Esophagus muscularis mucosa (tissue), 4 donors: ENCODE measurements around the gene MICAL3. TPM values are rescaled to one million over a fixed set of nuclear protein-coding genes. Genes with fewer than 3 reads are reported as not detected.
A peak's percentile ranks its signal among the peaks of the same experiment; 100 is the strongest.

Source experiments
- DNase-seq: peaks from one replicate; pipeline ENCODE4 v3.0.0-alpha.2; 2017; ENCODE audit errors: extremely low spot score
- H3K27ac ChIP-seq, 4 donors: fragments of 200-600 bp; sonication (generic); replicated peaks in 1 of 4; 1 replicate in 3 of 4; 2 replicates in 1 of 4; pipeline ENCODE4 v1.5.1; 2016 to 2019; ENCODE audit warnings: mild to moderate bottlenecking in 1 of 4
- H3K27me3 ChIP-seq, 4 donors: fragments of 200-600 bp; sonication (generic); one replicate each; pipeline versions ENCODE4 v1.5.1 to v1.6.0; 2016 to 2019
- H3K36me3 ChIP-seq, 4 donors: fragments of 200-600 bp; sonication (generic); one replicate each; pipeline ENCODE4 v1.5.1; 2016 to 2019
- H3K4me1 ChIP-seq, 4 donors: fragments of 200-600 bp; sonication (generic); one replicate each; pipeline ENCODE4 v1.5.1; 2016 to 2019
- H3K4me3 ChIP-seq, 4 donors: fragments of 200-600 bp; sonication (generic); 1 replicate in 2 of 4; 2 replicates in 2 of 4; pipeline ENCODE4 v1.5.1; 2016 to 2019; ENCODE audit warnings: mild to moderate bottlenecking in 4 of 4, moderate library complexity in 1 of 4
- H3K9me3 ChIP-seq, 4 donors: fragments of 200-600 bp; sonication (generic); 1 replicate in 3 of 4; 2 replicates in 1 of 4; pipeline ENCODE4 v1.5.1; 2016 to 2019
- EP300 ChIP-seq: sonication (generic); formaldehyde crosslinking; IDR thresholded peaks from one replicate; pipeline ENCODE4 v1.6.1; 2017; ENCODE audit warnings: antibody characterized with exemption
- POLR2A ChIP-seq: fragments of 450-650 bp; IDR thresholded peaks from one replicate; pipeline ENCODE4 v1.6.1; 2017; ENCODE audit warnings: antibody characterized with exemption, moderate library complexity, mild to moderate bottlenecking, low read depth
- POLR2AphosphoS5 ChIP-seq, 2 donors: sonication (generic); formaldehyde crosslinking; IDR thresholded peaks; one replicate each; pipeline ENCODE4 v1.6.1; 2017; ENCODE audit warnings: antibody characterized with exemption in 2 of 2
- WGBS: methylation state at CpG from one replicate; pipeline ENCODE4 v1.1.5; 2018; 5-methylcytosine and 5-hydroxymethylcytosine counted together
- intact Hi-C: fragments of 100-400 bp; cut with DNase I; formaldehyde crosslinking; loops from one replicate; pipeline ENCODE4 v1.15.1; 2023
- total RNA-seq, 4 donors: library from RNA; depleted of rRNA; stranded (reverse); fragments of >200 nt; gene quantifications; one replicate each; pipeline versions ENCODE4 v1.1.0 to v1.2.1, GENCODE V29; 2016
- TF ChIP-seq, protein P1 (sequence below), 3 experiments: fragments of 200-600 bp in 2 of 3; fragments of 450-650 bp in 1 of 3; sonication (generic) in 2 of 3; IDR thresholded peaks; one replicate each; pipeline ENCODE4 v1.5.1; 2017 to 2019; ENCODE audit warnings: antibody characterized with exemption in 3 of 3, mild to moderate bottlenecking in 2 of 3, moderate library complexity in 1 of 3

Gene MICAL3
- total RNA-seq, 4 donors from 2014 or later: 35.1 to 91.8 (median 67.8) TPM

DNA sequence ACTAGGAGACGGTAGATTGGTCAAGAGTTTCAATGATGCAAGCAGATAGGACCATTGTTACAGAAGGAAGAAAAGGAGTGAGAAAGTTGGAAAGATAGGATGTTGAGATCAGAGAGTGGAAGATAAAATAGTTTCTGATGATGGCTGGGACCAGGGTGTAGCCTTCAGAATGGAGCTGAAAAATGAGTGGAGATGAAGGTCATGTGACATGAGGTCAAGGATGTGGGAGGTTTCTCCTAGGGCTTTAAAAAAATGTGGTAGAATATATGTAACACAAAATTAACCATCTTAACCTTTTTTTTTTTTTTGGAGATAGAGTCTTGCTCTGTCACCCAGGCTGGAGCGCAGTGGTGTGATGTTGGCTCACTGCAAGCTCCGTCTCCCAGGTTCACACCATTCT lies 35.1 kb upstream of the MICAL3 start:
- Histone ChIP-seq H3K4me3 (no peak overlapping the region), H3K36me3 (no peaks in the 10 kb centered on the region), H3K27me3 (no peaks in the 10 kb centered on the region), H3K27ac (peak overlapping the region in 2 of 4 donors; percentile 78 to 93), H3K4me1 (peaks cover 36 to 68% (median 53%) of the 10 kb centered on the region in 4 donors), H3K9me3 (no peaks in the 10 kb centered on the region)
- TF ChIP-seq POLR2A (no peak), EP300 (no peak), POLR2AphosphoS5 (IDR thresholded peaks at IDR 0.05) (no peak)
- TF ChIP-seq, protein P1, sequence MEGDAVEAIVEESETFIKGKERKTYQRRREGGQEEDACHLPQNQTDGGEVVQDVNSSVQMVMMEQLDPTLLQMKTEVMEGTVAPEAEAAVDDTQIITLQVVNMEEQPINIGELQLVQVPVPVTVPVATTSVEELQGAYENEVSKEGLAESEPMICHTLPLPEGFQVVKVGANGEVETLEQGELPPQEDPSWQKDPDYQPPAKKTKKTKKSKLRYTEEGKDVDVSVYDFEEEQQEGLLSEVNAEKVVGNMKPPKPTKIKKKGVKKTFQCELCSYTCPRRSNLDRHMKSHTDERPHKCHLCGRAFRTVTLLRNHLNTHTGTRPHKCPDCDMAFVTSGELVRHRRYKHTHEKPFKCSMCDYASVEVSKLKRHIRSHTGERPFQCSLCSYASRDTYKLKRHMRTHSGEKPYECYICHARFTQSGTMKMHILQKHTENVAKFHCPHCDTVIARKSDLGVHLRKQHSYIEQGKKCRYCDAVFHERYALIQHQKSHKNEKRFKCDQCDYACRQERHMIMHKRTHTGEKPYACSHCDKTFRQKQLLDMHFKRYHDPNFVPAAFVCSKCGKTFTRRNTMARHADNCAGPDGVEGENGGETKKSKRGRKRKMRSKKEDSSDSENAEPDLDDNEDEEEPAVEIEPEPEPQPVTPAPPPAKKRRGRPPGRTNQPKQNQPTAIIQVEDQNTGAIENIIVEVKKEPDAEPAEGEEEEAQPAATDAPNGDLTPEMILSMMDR (IDR thresholded peaks at IDR 0.05): no peak
- intact Hi-C loops: no loop called here
- no peak for DNase-seq
- WGBS: 97% methylated on average over 3 of the region's 3 CpGs

DNA sequence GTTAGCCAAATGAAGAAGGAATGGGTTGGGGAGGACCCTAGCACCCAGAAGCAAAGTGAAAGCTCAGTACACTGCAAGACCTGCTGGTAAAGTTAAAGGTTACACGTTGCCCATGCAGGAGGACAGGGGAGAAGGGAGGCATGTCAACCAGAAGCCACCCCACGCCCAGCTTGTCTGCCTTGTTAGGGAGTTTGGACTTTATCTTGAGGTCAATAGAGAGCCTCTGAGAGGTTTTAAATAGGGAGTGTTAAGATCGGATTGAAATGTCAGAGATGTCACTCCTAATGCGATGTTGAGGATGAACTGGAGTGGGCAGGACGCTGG lies 34.7 kb upstream of the MICAL3 start:
- no peaks in the 10 kb centered on the region for H3K36me3 ChIP-seq
- H3K27me3 ChIP-seq: no peaks in the 10 kb centered on the region
- no peak for DNase-seq
- no peak for TF ChIP-seq POLR2A
- TF ChIP-seq EP300: no peak
- no peak for TF ChIP-seq POLR2AphosphoS5 (IDR thresholded peaks at IDR 0.05)
- TF ChIP-seq, protein P1 (IDR thresholded peaks at IDR 0.05): no peak
- 94% methylated on average over 5 of the region's 5 CpGs for WGBS
- H3K9me3 ChIP-seq: no peaks in the 10 kb centered on the region
- intact Hi-C loops: no loop called here
- H3K4me1 ChIP-seq: peaks cover 36 to 68% (median 53%) of the 10 kb centered on the region in 4 donors
- no peak overlapping the region for H3K4me3 ChIP-seq
- peak overlapping the region; percentile 78 to 93 (median 84) for H3K27ac ChIP-seq

DNA sequence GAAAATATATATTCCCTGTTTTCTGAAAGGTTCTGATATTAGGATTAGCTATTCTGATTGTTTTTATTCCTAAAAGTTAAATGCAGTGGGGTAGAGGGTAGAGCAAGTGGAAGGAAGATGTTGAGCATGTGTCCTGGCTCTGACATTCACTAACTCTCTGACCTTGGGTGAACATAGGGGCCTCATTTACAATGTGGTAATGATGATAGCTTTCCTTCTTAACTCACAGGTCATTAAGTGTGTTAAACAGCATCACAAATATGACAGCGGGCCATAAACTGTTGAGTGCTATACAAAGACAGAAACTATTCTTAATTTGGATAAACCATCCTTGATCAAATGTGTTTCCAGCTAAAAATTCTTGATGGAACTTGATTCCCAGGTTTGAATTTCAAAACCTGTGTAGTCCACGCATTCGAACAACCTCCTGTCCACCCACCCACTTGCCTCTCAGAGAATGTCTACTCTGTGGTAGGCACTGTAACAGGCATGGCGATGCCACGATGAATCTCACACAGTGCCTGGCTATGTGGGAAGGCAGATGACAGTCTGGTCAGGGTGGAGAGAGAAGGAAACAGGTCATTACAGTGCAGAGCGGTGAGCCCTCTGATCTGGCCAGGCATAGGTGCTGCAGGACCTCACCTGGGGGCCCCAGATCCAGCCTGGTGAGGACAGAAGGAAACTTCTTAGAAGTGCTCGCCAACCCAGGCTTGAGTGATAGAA lies 34.2 kb upstream of the MICAL3 start:
- no peak for TF ChIP-seq POLR2AphosphoS5 (IDR thresholded peaks at IDR 0.05)
- no peak for TF ChIP-seq EP300
- TF ChIP-seq, protein P1 (IDR thresholded peaks at IDR 0.05): no peak
- no peak for TF ChIP-seq POLR2A
- no peak for DNase-seq
- Histone ChIP-seq H3K9me3 (no peaks in the 10 kb centered on the region), H3K27me3 (no peaks in the 10 kb centered on the region), H3K4me1 (peaks cover 36 to 65% (median 53%) of the 10 kb centered on the region in 4 donors), H3K4me3 (no peak overlapping the region), H3K36me3 (no peaks in the 10 kb centered on the region), H3K27ac (peak overlapping the region; percentile 78 to 93 (median 84))
- 97% methylated on average over 7 of the region's 7 CpGs for WGBS
- intact Hi-C loops: no loop called here

DNA sequence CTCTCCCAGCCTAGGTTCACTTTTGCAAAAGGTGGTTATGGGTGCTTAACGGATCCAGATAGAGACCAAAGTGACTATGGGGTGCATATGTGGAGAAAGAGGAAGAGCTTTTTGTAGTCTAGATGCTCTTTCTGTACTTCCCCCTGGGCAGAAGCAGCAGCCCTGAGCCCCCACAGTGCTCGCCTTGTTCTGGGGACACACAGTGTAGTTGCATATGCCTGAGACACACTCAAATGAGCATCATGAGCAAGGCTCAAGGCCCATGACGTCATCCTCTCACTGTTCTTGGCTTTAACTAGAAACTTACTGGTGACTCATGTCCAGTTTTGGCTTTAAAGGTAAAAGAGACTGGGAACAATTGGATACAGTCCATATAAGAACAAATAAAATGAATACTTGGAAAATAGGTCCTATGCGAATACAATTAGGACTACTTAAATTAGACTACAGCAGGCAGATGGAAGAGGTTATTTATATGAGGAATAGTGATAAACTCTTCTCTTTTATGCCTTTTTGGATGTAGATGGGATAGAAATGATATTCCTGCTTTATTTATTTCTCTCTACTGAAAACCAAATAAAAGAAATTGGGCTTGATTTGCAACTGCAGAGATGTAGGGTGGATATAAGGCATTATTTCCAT lies 33.3 kb upstream of the MICAL3 start:
- H3K27me3 ChIP-seq: no peaks in the 10 kb centered on the region
- H3K9me3 ChIP-seq: no peaks in the 10 kb centered on the region
- WGBS: 38% methylated on average over 4 of the region's 4 CpGs
- no peaks in the 10 kb centered on the region for H3K36me3 ChIP-seq
- H3K4me3 ChIP-seq: no peak overlapping the region
- TF ChIP-seq POLR2AphosphoS5 (IDR thresholded peaks at IDR 0.05): peak; percentile 92 to 98
- TF ChIP-seq EP300: peak; percentile 60
- no peak for TF ChIP-seq POLR2A
- TF ChIP-seq, protein P1 (IDR thresholded peaks at IDR 0.05): no peak
- peaks cover 36 to 57% (median 49%) of the 10 kb centered on the region in 4 donors for H3K4me1 ChIP-seq
- peak; percentile 96 for DNase-seq
- intact Hi-C loops: no loop called here
- H3K27ac ChIP-seq: peak overlapping the region; percentile 78 to 93 (median 84)
